GM12878 (cell line): ENCODE results near the gene SETD1A. TPM values are rescaled to one million over a fixed set of nuclear protein-coding genes. Genes with fewer than 3 reads are reported as not detected.

ENCODE experiments used
- ATAC-seq: fragments of 200-7000 bp; cut with Tn5 transposase; 3 replicates; pipeline ENCODE4 v1.9.1; 2020; ENCODE audit warnings: mild to moderate bottlenecking, moderate library complexity
- BruUV-seq: library from RNA; stranded (reverse); fragments of 400-500 nt; replicated peaks from 2 replicates; lab custom pipeline; 2021; lab: Mats Ljungman, UMichigan
- CTCF ChIA-PET: fragments of 300-600 bp; sonication (Branson Sonifier 250); formaldehyde crosslinking; extraction: SDS; loops from one replicate; lab custom pipeline; 2021; ENCODE audit warnings: inconsistent platforms; lab: Yijun Ruan, JAX
- POLR2A ChIA-PET: fragments of 350-600 bp; formaldehyde crosslinking; extraction: SDS; loops from one replicate; lab custom pipeline; 2021; ENCODE audit warnings: inconsistent platforms; lab: Charles Lee
- RAD21 ChIA-PET: fragments of 300-600 bp; sonication (Branson Sonifier 250); formaldehyde crosslinking; loops from one replicate; lab custom pipeline; 2023; ENCODE audit warnings: antibody characterized with exemption; ENCODE audit not compliant: unreplicated experiment; lab: Charles Lee
- SMC1A ChIA-PET: fragments of 300-600 bp; sonication (Branson Sonifier 250); formaldehyde crosslinking; loops from one replicate; lab custom pipeline; 2023; ENCODE audit not compliant: unreplicated experiment, uncharacterized antibody; lab: Charles Lee
- DNase-seq: peaks from one replicate; pipeline ENCODE4 v3.0.0-alpha.2; 2011; ENCODE audit warnings: low read depth, low spot score
- FAIRE-seq: peaks from 3 replicates; lab custom pipeline; 2011; peaks lifted over from hg19 to GRCh38; lab: Jason Lieb, UNC
- H2AFZ ChIP-seq: 2 replicates; pipeline ENCODE4 v1.6.0; 2011; ENCODE audit warnings: low read depth, low read length, control low read depth; ENCODE audit not compliant: control insufficient read depth
- H3K27ac ChIP-seq: 2 replicates; pipeline ENCODE4 v1.5.1; 2011; ENCODE audit warnings: control low read depth; ENCODE audit not compliant: control insufficient read depth, insufficient read depth
- H3K27me3 ChIP-seq, 2 experiments: replicated peaks in 1 of 2; 2 replicates each; pipeline versions ENCODE4 v1.6.0 to v1.6.1; 2011; ENCODE audit warnings: low read length in 1 of 2; ENCODE audit not compliant: control insufficient read depth in 2 of 2, insufficient read depth in 2 of 2
- H3K36me3 ChIP-seq, 2 experiments: 2 replicates each; pipeline ENCODE4 v1.5.1; 2011; ENCODE audit warnings: low read length in 1 of 2; ENCODE audit not compliant: control insufficient read depth in 2 of 2, insufficient read depth in 2 of 2
- H3K4me1 ChIP-seq: 2 replicates; pipeline ENCODE4 v1.6.1; 2011; ENCODE audit warnings: mild to moderate bottlenecking, low read length, moderate library complexity, mixed read lengths; ENCODE audit not compliant: control insufficient read depth, insufficient read depth
- H3K4me2 ChIP-seq: 2 replicates; pipeline ENCODE4 v1.6.0; 2011; ENCODE audit warnings: control low read depth; ENCODE audit not compliant: control insufficient read depth, insufficient read depth
- H3K4me3 ChIP-seq: fragments of 200-600 bp; sonication (generic); 2 replicates; pipeline ENCODE4 v1.5.1; 2016
- H3K79me2 ChIP-seq: 2 replicates; pipeline ENCODE4 v1.6.0; 2011; ENCODE audit warnings: low read length; ENCODE audit not compliant: control insufficient read depth, insufficient read depth
- H3K9ac ChIP-seq: 2 replicates; pipeline ENCODE4 v1.8.0; 2011; ENCODE audit warnings: low read length, control low read depth, mixed read lengths; ENCODE audit not compliant: control insufficient read depth, insufficient read depth
- H3K9me3 ChIP-seq: replicated peaks from 3 replicates; pipeline ENCODE4 v1.5.1; 2011; ENCODE audit warnings: mild to moderate bottlenecking, low read length; ENCODE audit not compliant: control insufficient read depth, insufficient read depth
- H4K20me1 ChIP-seq: 2 replicates; pipeline ENCODE4 v1.6.0; 2011; ENCODE audit not compliant: control insufficient read depth, insufficient read depth
- ESRRA ChIP-seq: IDR thresholded peaks from 2 replicates; pipeline ENCODE4 v1.6.1; 2012; ENCODE audit warnings: mild to moderate bottlenecking, low read length, improper control_type of control experiment
- HDGF ChIP-seq: fragments of 450-650 bp; IDR thresholded peaks from 2 replicates; pipeline ENCODE4 v1.6.1; 2016; ENCODE audit warnings: antibody characterized with exemption
- PAX8 ChIP-seq: fragments of 450-650 bp; IDR thresholded peaks from 2 replicates; pipeline ENCODE4 v1.6.1; 2017; ENCODE audit warnings: mild to moderate bottlenecking, moderate library complexity
- RCOR1 ChIP-seq: conservative IDR thresholded peaks from 2 replicates; pipeline ENCODE4 v1.6.1; 2012; ENCODE audit warnings: low read depth, low read length, improper control_type of control experiment
- RUNX3 ChIP-seq: IDR thresholded peaks from 2 replicates; pipeline ENCODE4 v1.6.1; 2012; ENCODE audit warnings: low read length, inconsistent platforms
- USF1 ChIP-seq: IDR thresholded peaks from 2 replicates; pipeline ENCODE4 v1.6.1; 2011; ENCODE audit warnings: borderline replicate concordance, low read depth, mild to moderate bottlenecking, moderate library complexity, mixed read lengths, low read length; ENCODE audit not compliant: insufficient read depth; ENCODE audit errors: extremely low read length
- YBX1 ChIP-seq: fragments of 450-650 bp; IDR thresholded peaks from 2 replicates; pipeline ENCODE4 v1.6.1; 2016; ENCODE audit warnings: antibody characterized with exemption
- ZZZ3 ChIP-seq: IDR thresholded peaks from 2 replicates; pipeline ENCODE4 v1.6.1; 2011; ENCODE audit warnings: low read depth; ENCODE audit not compliant: control insufficient read depth, insufficient read length
- WGBS: methylation state at CpG from one replicate; pipeline ENCODE4 v1.1.6; 2016; ENCODE audit warnings: low lambda C conversion rate; ENCODE audit not compliant: insufficient replicate concordance, insufficient coverage; ENCODE audit errors: missing lambda C conversion rate; 5-methylcytosine and 5-hydroxymethylcytosine counted together
- in situ Hi-C: fragments of 300-500 bp; cut with MboI; formaldehyde crosslinking; loops from 9 replicates; pipeline ENCODE4 v1.14.3; 2018; ENCODE audit warnings: mixed read lengths
- intact Hi-C: fragments of 100-400 bp; cut with micrococcal nuclease; formaldehyde crosslinking; loops from one replicate; pipeline ENCODE4 v1.14.2; 2022; ENCODE audit not compliant: unreplicated experiment
- polyA plus RNA-seq, 11 experiments: library from polyadenylated mRNA; depleted of rRNA in 4 of 11; unstranded in 6 of 11; stranded (reverse) in 5 of 11; fragments of >200 nt; fragmentation: Nextera tagmentation in 4 of 11; fragmentation: Illumina TruSeq in 1 of 11; extraction: Ambion mirVana in 4 of 11; extraction: Trizol in 1 of 11; gene quantifications; 1 replicate in 1 of 11; 2 replicates in 10 of 11; pipeline versions ENCODE4 v1.2.1 to v1.2.3, GENCODE V29; 2011 to 2016; ENCODE audit warnings: inconsistent platforms in 2 of 11, missing spikeins in 2 of 11, low read depth in 1 of 11
- total RNA-seq, 4 experiments: library from RNA; depleted of rRNA in 3 of 4; stranded (reverse); fragments of >200 nt in 3 of 4; fragmentation: Illumina TruSeq in 1 of 4; extraction: Trizol in 1 of 4; gene quantifications; 2 replicates each; pipeline versions ENCODE4 v1.2.1 to v1.2.3, GENCODE V29; 2013 to 2021
- TF ChIP-seq, protein P1 (sequence below): fragments of 450-650 bp; IDR thresholded peaks from 2 replicates; pipeline ENCODE4 v1.6.1; 2014; ENCODE audit warnings: mild to moderate bottlenecking

Gene SETD1A
- total and polyA plus RNA-seq, 10 of the 15 experiments (the other 5 are each of a cell fraction or from before 2014, with no cell fraction given) = 0.02 to 25.9 (median 4.9) TPM

GRCh38 chr16:31022544-31023251 lies 65.1 kb downstream of the SETD1A start:
- SMC1A ChIA-PET = interaction anchor here (0.6 kb wide), 1 partner anchor 24 kb away, joined by 3 read pairs; no protein-coding TSS in a partner anchor
- RAD21 ChIA-PET = interaction anchor here (1.2 to 1.5 kb wide), 2 partner anchors 26 to 70 kb away, joined by 3 to 4 read pairs; no protein-coding TSS in a partner anchor
- FAIRE-seq (no peak), ATAC-seq (no peak), DNase-seq (no peak)
- TF ChIP-seq HDGF (no peak), ZZZ3 (no peak), YBX1 (no peak), RCOR1 (no peak), PAX8 (no peak), USF1 (no peak), ESRRA (no peak), RUNX3 (no peak)
- TF ChIP-seq, protein P1, sequence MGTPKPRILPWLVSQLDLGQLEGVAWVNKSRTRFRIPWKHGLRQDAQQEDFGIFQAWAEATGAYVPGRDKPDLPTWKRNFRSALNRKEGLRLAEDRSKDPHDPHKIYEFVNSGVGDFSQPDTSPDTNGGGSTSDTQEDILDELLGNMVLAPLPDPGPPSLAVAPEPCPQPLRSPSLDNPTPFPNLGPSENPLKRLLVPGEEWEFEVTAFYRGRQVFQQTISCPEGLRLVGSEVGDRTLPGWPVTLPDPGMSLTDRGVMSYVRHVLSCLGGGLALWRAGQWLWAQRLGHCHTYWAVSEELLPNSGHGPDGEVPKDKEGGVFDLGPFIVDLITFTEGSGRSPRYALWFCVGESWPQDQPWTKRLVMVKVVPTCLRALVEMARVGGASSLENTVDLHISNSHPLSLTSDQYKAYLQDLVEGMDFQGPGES = no peak
- CTCF ChIA-PET = interaction anchor here (0.7 to 1.5 kb wide), 2 partner anchors 9 to 38 kb away, joined by 3 to 7 read pairs; partner anchors contain the start of gene HSD3B7
- Histone ChIP-seq H3K4me3 (no peak overlapping the region), H3K4me1 (no peaks in the 10 kb centered on the region), H3K27ac (no peak overlapping the region), H3K36me3 (no peaks in the 10 kb centered on the region), H2AFZ (no peak overlapping the region), H3K79me2 (no peaks in the 10 kb centered on the region), H3K9ac (no peak overlapping the region), H4K20me1 (no peaks in the 10 kb centered on the region), H3K4me2 (no peak overlapping the region), H3K9me3 (no peaks in the 10 kb centered on the region), H3K27me3 (no peaks in the 10 kb centered on the region)
- 80% methylated on average over 12 of the region's 12 CpGs for WGBS
- no TSS peak for BruUV-seq
- intact Hi-C loops (no loop called here), in situ Hi-C loops (no loop called here)
- POLR2A ChIA-PET = interaction anchor here (0.6 kb wide), 1 partner anchor 35 kb away, joined by 3 read pairs; no protein-coding TSS in a partner anchor
